BLaER1 treated with 17β-estradiol and CSF1 and Interleukin-3, amounts not matched to agents 10 nM and 100 nM (cell line): ENCODE results near the gene PHF13.

ENCODE experiments used
- H3K27ac ChIP-seq, 11 experiments: shearing (Covaris generic); formaldehyde crosslinking; 2 replicates each; pipeline ENCODE4 v1.8.1; 2022
- H3K27me3 ChIP-seq, 11 experiments: shearing (Covaris generic); formaldehyde crosslinking; 2 replicates each; pipeline ENCODE4 v1.8.1; 2022
- H3K36me3 ChIP-seq, 11 experiments: shearing (Covaris generic); formaldehyde crosslinking; 2 replicates each; pipeline ENCODE4 v1.8.1; 2022
- H3K4me1 ChIP-seq, 10 experiments: shearing (Covaris generic); formaldehyde crosslinking; 2 replicates each; pipeline ENCODE4 v1.8.1; 2022
- H3K4me2 ChIP-seq, 11 experiments: shearing (Covaris generic); formaldehyde crosslinking; 2 replicates each; pipeline ENCODE4 v1.8.1; 2022
- H3K4me3 ChIP-seq, 10 experiments: shearing (Covaris generic); formaldehyde crosslinking; 2 replicates each; pipeline ENCODE4 v1.8.1; 2022
- H3K9ac ChIP-seq, 11 experiments: shearing (Covaris generic); formaldehyde crosslinking; 2 replicates each; pipeline ENCODE4 v1.8.1; 2022
- H3K9me3 ChIP-seq, 11 experiments: shearing (Covaris generic); formaldehyde crosslinking; replicated peaks in 1 of 11; 2 replicates each; pipeline ENCODE4 v1.8.1; 2022
- H4K20me1 ChIP-seq, 11 experiments: shearing (Covaris generic); formaldehyde crosslinking; 2 replicates each; pipeline ENCODE4 v1.8.1; 2022
- Cebpa-rat ChIP-seq, 11 experiments: shearing (Covaris generic); IDR thresholded peaks; 2 replicates each; pipeline ENCODE4 v1.8.1; 2022

The PHF13 gene

DNA sequence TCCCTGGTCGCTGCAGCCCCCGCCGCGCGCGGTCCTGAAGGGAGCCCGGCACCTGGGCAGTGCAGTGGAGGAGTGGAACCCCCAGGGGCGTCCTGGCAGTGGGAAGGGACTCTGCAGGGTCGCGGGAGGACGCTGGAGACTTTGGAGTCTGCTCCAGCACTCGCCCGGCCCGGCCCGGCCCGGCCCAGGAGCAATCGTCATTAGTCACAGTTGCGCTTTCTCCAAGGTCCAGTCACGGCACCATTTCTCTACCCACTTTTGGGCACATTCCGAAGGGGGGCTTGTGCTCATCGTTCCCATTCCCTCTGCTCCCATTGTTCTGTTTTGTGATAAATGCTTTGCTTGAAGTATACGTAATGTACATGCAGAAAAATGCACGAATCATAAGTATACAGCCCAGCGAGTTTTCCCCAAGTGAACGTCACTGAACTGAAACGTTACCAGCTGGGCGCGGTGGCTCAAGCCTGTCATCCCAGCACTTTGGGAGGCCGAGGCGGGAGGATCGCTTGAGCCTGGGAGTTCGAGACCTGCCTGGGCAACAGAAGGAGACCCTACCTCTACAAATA is 12.1 kb downstream of the PHF13 start:
- Histone ChIP-seq H3K4me3 (peak overlapping the region; percentile 68 to 99 (median 96)), H3K36me3 (peaks cover 59 to 73% (median 64%) of the 10 kb centered on the region in 11 experiments), H3K4me1 (peaks cover 27 to 43% (median 33%) of the 10 kb centered on the region in 10 experiments), H3K4me2 (peak overlapping the region; percentile 77 to 97 (median 91)), H4K20me1 (peaks cover 59 to 92% (median 81%) of the 10 kb centered on the region in 11 experiments; a peak in 21 of 22 replicates), H3K9me3 (no peaks in the 10 kb centered on the region), H3K9ac (peak overlapping the region; percentile 84 to 95 (median 89)), H3K27ac (peak overlapping the region; percentile 62 to 87 (median 82); a peak in 21 of 22 replicates), H3K27me3 (no peaks in the 10 kb centered on the region)
- no peak for TF ChIP-seq Cebpa-rat (IDR thresholded peaks at IDR 0.05)

DNA sequence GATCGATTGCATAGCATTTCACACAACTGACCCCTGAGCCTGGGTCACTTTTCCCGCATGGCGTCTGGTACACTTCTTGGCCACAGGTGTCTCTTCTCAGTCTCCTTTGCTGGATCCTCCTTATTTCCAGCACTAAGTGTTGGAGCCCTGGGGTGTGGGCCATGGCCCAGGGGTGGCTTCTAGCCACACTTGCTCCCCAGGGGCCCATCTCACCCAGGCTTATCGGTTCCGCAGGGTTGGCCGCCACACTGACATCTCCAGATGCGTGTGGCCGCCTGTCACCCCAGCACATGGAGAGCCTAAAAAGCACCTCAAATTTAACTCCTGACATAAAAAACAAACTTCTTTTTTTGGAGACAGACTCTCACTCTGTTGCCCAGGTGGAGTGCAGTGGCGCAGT is 13.5 kb downstream of the PHF13 start:
- Histone ChIP-seq H3K27ac (no peak overlapping the region), H3K9ac (peak overlapping the region in 6 of 11 experiments; percentile 7 to 89 (median 44); a peak in 6 of 22 replicates), H4K20me1 (peaks cover 47 to 83% (median 72%) of the 10 kb centered on the region in 11 experiments; a peak in 21 of 22 replicates), H3K4me2 (peak overlapping the region; percentile 77 to 97 (median 91)), H3K27me3 (no peaks in the 10 kb centered on the region), H3K9me3 (no peaks in the 10 kb centered on the region), H3K4me1 (peaks cover 27 to 43% (median 33%) of the 10 kb centered on the region in 10 experiments), H3K4me3 (peak overlapping the region in 6 of 10 experiments; percentile 14 to 89 (median 30); a peak in 9 of 20 replicates), H3K36me3 (peaks cover 56 to 73% (median 64%) of the 10 kb centered on the region in 11 experiments)
- no peak for TF ChIP-seq Cebpa-rat (IDR thresholded peaks at IDR 0.05)

DNA sequence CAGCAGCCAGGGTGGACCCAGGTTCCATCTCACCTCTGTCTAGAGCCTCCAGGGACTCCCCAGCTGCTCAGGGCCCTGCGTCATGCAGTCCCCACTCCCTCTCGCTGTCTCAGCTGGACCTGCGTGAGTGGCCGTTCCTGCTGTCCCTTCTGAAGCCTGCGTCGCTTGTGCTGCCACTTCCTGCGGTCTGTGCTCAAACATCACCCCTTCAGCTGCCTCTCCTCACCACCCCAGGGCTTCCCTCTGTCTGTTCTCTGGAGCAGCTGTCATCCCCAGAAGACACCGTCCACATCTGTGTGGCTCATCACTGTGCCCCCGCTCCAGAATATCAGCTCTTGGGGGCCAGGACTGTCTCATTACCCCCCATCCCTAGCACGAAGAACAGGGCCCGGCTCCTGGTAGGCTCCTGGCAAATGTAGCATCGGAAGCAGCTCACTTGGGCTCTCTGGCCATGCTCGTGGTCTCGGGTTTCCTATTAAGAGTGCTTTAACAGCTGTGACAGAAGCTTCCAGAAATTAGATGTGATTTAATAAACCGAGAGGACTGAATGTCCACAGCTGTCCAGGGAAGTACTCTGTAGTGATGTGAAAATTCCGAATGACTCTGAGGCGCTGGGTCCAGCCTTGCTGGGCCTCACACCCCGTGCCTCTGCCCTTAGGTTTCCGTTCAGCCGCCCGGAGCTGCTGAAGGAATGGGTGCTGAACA is 14.5 kb downstream of the PHF13 start:
- peak overlapping the region; percentile 10 to 97 (median 90); a peak in 19 of 22 replicates for H3K4me2 ChIP-seq

DNA sequence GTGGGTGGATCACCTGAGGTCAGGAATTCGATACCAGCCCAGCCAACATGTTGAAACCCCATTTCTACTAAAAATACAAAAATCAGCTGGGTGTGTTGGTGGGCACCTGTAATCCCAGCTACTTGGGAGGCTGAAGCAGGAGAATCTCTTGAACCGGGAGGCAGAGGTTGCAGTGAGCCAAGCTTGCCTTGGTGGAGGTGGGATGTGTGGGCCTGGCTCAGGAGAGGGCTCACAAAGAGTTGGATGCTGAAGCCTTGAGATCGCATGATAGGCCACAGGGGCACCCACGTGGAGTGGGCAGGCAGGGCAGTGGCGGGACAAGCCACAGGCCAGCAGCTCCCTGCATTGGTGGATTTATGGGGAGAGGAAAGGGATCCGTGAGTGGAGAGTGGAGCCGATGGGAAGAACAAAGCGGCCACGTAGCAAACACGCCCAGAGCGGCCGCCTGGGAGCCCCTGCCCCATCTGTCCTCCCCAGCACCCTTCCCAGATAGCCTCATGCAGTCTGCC is 15.5 kb downstream of the PHF13 start:
- no peak for TF ChIP-seq Cebpa-rat (IDR thresholded peaks at IDR 0.05)
- H3K36me3 ChIP-seq: peaks cover 58 to 74% (median 65%) of the 10 kb centered on the region in 11 experiments
- H3K4me1 ChIP-seq: peaks cover 27 to 62% (median 46%) of the 10 kb centered on the region in 10 experiments
- no peak overlapping the region for H3K4me3 ChIP-seq
- no peak overlapping the region for H3K27ac ChIP-seq
- no peak overlapping the region for H3K4me2 ChIP-seq
- no peak overlapping the region for H3K9ac ChIP-seq
- peaks cover 44 to 83% (median 74%) of the 10 kb centered on the region in 11 experiments; a peak in 21 of 22 replicates for H4K20me1 ChIP-seq
- no peaks in the 10 kb centered on the region for H3K27me3 ChIP-seq
- no peaks in the 10 kb centered on the region for H3K9me3 ChIP-seq

More for the DNA sequence above, 14.5 kb downstream of the PHF13 start:
- H3K27ac ChIP-seq: peak overlapping the region in 1 of 11 experiments; percentile 1; a peak in 1 of 22 replicates
- H3K36me3 ChIP-seq: peaks cover 57 to 73% (median 64%) of the 10 kb centered on the region in 11 experiments
- H3K9ac ChIP-seq: peak overlapping the region in 5 of 11 experiments; percentile 22 to 89 (median 47); a peak in 6 of 22 replicates
- peaks cover 27 to 52% (median 36%) of the 10 kb centered on the region in 10 experiments for H3K4me1 ChIP-seq
- no peak for TF ChIP-seq Cebpa-rat (IDR thresholded peaks at IDR 0.05)
- H3K27me3 ChIP-seq: no peaks in the 10 kb centered on the region
- no peak overlapping the region for H3K4me3 ChIP-seq
- peaks cover 42 to 82% (median 71%) of the 10 kb centered on the region in 11 experiments; a peak in 21 of 22 replicates for H4K20me1 ChIP-seq
- H3K9me3 ChIP-seq: no peaks in the 10 kb centered on the region

DNA sequence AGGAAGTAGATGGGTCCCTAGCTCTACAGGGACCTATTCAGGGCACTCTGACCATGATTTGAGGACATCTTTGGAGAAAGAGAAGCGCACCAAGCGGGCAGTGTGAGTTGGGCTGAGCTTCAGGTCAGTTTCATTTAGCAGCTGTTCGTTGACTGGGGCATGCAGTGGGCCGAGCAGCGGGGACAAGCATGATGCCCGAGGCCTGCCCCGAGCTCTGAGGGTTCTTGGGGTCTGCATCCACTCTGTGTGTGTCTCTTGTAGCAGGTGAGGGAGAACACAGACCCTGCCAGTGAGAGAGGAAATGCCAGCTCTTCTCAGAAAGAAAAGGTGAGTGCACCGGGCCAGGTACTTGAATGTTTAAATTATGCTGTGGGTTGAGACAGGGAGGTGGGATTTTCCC is 16.5 kb downstream of the PHF13 start:
- Histone ChIP-seq H3K27me3 (no peaks in the 10 kb centered on the region), H3K27ac (no peak overlapping the region), H3K4me3 (no peak overlapping the region), H4K20me1 (peaks cover 44 to 89% (median 78%) of the 10 kb centered on the region in 11 experiments; a peak in 21 of 22 replicates), H3K36me3 (peaks cover 67 to 80% (median 74%) of the 10 kb centered on the region in 11 experiments), H3K9ac (no peak overlapping the region; a peak in 1 of 22 replicates), H3K9me3 (no peaks in the 10 kb centered on the region), H3K4me1 (peaks cover 21 to 67% (median 50%) of the 10 kb centered on the region in 10 experiments), H3K4me2 (no peak overlapping the region)
- no peak for TF ChIP-seq Cebpa-rat (IDR thresholded peaks at IDR 0.05)

DNA sequence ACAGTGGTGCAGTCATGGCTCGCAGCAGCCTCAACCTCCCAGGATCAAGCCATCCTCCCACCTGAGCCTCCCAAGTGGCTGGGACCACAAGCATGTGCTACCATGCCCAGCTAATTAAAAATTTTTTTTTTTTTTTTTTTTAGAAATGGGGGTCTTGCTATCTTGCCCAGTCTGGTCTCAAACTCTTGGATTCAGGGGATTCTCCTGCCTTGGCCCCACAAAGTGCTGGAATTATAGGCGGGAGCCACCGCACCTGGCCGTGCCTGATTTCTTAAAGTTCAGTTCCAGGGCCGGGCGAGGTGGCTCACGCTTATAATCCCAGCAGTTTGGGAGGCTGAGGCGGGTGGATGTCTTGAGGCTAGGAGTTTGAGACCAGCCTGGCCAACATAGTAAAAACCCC is 17.5 kb downstream of the PHF13 start:
- no peaks in the 10 kb centered on the region for H3K27me3 ChIP-seq
- no peak overlapping the region for H3K27ac ChIP-seq
- TF ChIP-seq Cebpa-rat (IDR thresholded peaks at IDR 0.05): no peak
- peaks cover 18 to 62% (median 46%) of the 10 kb centered on the region in 10 experiments for H3K4me1 ChIP-seq
- H4K20me1 ChIP-seq: peaks cover 43 to 97% (median 84%) of the 10 kb centered on the region in 11 experiments; a peak in 21 of 22 replicates
- peaks cover 77 to 90% (median 84%) of the 10 kb centered on the region in 11 experiments for H3K36me3 ChIP-seq
- no peak overlapping the region for H3K4me2 ChIP-seq
- no peak overlapping the region for H3K4me3 ChIP-seq
- no peaks in the 10 kb centered on the region for H3K9me3 ChIP-seq
- no peak overlapping the region for H3K9ac ChIP-seq

DNA sequence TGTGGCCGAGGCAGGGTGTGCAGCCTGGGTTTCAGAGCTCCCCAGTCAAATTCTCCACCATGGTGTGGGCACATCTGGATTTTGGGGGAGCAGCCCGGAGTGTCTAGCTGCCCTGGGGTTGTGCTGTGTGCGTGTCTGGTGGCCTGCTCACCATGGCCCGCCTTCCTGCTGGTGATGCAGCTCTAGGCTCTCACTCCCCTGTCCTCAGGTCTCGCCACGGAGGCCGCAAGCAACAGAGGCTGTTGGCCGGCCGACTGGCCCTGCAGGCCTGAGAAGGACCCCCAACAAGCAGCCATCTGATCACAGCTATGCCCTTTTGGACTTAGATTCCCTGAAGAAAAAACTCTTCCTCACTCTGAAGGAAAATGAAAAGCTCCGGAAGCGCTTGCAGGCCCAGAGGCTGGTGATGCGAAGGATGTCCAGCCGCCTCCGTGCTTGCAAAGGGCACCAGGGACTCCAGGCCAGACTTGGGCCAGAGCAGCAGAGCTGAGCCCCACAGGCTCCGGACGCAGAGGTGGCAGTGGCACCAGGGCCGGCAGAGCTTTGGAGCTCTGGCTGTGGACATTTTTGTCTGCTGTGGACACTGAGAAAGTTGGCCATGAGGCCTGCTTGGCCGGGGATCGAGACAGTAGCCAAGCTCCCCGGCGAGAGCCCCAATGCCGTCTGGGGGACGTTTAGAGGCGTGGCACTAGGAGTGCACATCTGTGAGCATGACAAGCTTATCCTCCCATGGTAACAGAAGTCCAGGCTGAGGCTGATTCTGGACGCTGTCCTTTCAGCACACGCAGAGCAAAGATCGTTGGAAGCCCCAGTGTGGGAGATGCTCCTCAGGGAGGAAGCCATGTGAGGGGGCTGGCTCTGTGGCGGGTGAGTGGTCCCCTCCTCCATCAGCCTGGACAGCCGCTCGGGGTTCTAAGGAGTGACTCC is 19.3 kb downstream of the PHF13 start:
- peaks cover 93 to 100% (median 99%) of the 10 kb centered on the region in 11 experiments for H3K36me3 ChIP-seq
- peak overlapping the region in 3 of 11 experiments; percentile 13 to 52 (median 19); a peak in 2 of 22 replicates for H3K9ac ChIP-seq

More for the DNA sequence above, 19.3 kb downstream of the PHF13 start:
- peak overlapping the region in 6 of 11 experiments; percentile 35 to 69 (median 62); a peak in 12 of 22 replicates for H3K4me2 ChIP-seq
- peaks cover under 1 to 44% (median 28%) of the 10 kb centered on the region in 10 experiments; a peak in 17 of 20 replicates for H3K4me1 ChIP-seq
- H3K9me3 ChIP-seq: no peaks in the 10 kb centered on the region
- H4K20me1 ChIP-seq: peaks cover 25 to 97% (median 78%) of the 10 kb centered on the region in 11 experiments; a peak in 21 of 22 replicates
- H3K4me3 ChIP-seq: no peak overlapping the region
- peak overlapping the region in 2 of 11 experiments; percentile 8 to 47; a peak in 3 of 22 replicates for H3K27ac ChIP-seq
- H3K27me3 ChIP-seq: no peaks in the 10 kb centered on the region
- TF ChIP-seq Cebpa-rat (IDR thresholded peaks at IDR 0.05): no peak
